Occipital lobe (tissue), 2 donors: ENCODE results near the gene BHLHE23. TPM values are rescaled to one million over a fixed set of nuclear protein-coding genes. Genes with fewer than 3 reads are reported as not detected.

Source experiments
- DNase-seq: peaks from one replicate; lab custom pipeline; 2025; lab: John Stamatoyannopoulos, UW
- total RNA-seq: library from RNA; depleted of rRNA; stranded (reverse); fragments of >200 nt; gene quantifications from one replicate; pipeline ENCODE4 v1.2.3, GENCODE V29; 2014

The BHLHE23 gene
- total RNA-seq, 1 donor from 2014 or later: not detected

- no peak for DNase-seq
Observed at GRCh38 chr20:62975251-62975760, 31.5 kb downstream of the BHLHE23 start.

- DNase-seq: no peak
Observed at GRCh38 chr20:62972845-62973745, 33.7 kb downstream of the BHLHE23 start.

DNA sequence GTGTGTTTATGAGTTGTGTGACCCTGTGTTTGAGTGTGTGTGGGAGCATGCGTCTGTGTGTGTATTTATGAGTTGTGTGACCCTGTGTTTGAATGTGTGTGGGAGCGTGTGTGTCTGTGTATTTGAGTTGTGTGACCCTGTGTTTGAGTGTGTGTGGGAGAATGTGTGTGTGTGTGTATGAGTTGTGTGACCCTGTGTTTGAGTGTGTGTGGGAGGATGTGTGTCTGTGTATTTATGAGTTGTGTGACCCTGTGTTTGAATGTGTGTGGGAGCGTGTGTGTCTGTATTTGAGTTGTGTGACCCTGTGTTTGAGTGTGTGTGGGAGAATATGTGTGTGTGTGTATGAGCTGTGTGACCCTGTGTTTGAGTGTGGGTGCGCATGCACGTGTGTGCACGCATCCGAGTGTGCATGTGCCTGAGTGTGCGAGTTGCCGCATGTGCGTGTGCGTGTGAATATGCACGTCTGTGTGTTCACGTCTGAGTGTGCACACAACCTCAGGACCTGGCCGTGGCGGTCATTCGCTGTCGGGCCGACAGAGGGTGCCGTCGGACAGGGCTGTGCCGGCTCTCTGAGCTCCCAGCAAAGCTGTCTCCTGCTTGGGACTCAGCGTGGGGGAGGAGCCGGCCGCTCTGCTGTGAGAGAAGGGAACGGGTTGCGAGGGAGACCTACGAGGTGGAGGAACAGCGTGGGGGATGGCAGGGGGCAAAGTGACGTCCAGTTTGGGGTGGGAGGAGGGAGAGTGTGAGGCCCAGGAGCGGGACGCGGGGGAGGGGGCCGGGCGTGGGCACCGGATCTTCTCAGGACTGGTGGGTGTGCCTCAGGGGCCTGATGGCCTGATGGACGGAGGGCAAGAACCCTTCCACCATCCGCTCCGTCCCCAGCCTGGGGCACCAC, 34.6 kb downstream of the BHLHE23 start:
- DNase-seq: peak; percentile 68

DNA sequence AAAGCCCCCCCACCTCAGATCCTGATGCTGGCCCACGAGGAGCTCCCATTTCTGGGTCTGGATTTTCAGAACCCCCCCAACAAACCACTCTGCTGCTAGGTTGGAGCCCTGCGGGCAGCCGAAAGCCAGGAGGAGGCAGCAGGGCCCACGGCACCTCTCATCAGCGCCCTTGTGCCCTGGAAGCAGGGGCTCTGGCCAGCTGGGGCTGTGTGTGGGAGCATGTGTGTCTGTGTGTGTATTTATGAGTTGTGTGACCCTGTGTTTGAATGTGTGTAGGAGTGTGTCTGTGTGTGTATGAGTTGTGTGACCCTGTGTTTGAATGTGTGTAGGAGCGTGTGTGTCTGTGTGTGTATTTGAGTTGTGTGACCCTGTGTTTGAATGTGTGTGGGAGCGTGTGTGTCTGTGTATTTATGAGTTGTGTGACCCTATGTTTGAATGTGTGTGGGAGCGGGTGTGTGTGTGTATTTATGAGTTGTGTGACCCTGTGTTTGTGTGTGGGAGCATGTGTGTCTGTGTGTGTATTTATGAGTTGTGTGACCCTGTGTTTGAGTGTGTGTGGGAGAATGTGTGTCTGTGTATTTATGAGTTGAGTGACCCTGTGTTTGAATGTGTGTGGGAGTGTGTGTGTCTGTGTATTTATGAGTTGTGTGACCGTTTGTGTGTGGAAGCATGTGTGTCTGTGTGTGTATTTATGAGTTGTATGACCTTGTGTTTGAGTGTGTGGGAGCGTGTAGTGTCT, 35.4 kb downstream of the BHLHE23 start:
- no peak for DNase-seq

DNA sequence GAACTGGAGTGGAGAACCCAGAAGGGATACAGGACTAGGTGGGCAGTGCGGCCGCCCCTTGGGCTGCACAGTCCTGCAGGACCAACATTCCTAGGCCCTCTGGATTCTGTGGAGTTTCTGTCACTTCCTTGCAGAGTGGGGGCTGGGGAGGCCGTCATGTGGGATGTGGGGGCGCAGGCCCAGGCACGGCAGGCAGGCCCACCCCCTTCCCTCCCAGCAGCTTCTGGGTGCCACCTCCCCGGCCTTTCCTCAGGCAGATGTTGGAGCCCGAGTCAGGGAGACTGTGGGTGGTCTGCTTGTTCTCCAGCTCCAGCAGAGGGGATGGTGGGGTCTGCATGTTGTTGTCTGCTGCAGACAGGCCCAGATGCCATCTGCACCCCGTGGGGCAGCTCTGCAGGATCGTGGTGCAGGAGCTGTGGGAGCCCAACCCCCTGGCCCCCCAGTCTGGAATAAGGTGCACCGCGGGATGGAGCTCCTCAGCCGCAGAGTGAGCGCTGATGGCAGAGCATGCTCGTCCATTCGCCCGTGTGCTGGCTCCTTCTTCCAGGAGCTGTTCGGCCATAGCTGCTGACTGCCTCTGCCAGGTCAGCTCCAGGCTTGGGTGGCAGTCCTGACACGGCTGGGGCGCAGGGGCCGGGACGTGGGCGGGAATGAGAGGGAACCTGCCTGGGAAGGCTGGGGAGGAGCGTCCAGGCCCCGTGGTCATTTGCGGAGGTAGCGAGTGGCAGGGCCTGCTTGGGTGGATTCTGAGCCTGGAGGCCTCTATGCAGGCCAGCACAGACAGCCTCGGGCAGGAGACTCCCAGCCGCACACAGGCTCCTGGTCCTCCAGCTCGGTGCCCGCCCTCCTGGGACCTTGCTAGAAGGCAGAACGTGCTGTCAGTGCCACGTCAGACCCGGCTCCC, 36.2 kb downstream of the BHLHE23 start:
- no peak for DNase-seq

DNA sequence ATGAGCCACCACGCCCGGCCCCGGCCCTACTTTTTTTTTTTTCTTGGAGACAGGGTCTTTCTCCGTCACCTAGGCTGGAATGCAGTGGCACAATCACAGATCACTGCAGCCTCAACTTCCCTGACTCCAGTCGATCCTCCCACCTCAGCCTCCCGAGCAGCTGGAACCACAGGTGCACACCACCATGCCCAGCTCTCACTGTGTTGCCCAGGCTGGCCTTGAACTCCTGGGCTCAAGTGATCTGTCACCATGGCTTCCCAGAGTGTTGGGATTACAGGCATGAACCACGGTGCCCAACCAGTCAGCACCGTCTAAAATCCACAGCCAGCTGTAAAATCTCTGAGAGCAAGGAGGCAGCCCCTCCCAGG, 36.8 kb downstream of the BHLHE23 start:
- no peak for DNase-seq

GRCh38 chr20:62969179-62969760, 37.5 kb downstream of the BHLHE23 start:
- no peak for DNase-seq

GRCh38 chr20:62968378-62969178, 38.2 kb downstream of the BHLHE23 start:
- DNase-seq: no peak

- DNase-seq: no peak
Observed at GRCh38 chr20:62967628-62968351, 39.0 kb downstream of the BHLHE23 start.

- DNase-seq: no peak
Observed at GRCh38 chr20:62967149-62967501, 39.6 kb downstream of the BHLHE23 start.

DNA sequence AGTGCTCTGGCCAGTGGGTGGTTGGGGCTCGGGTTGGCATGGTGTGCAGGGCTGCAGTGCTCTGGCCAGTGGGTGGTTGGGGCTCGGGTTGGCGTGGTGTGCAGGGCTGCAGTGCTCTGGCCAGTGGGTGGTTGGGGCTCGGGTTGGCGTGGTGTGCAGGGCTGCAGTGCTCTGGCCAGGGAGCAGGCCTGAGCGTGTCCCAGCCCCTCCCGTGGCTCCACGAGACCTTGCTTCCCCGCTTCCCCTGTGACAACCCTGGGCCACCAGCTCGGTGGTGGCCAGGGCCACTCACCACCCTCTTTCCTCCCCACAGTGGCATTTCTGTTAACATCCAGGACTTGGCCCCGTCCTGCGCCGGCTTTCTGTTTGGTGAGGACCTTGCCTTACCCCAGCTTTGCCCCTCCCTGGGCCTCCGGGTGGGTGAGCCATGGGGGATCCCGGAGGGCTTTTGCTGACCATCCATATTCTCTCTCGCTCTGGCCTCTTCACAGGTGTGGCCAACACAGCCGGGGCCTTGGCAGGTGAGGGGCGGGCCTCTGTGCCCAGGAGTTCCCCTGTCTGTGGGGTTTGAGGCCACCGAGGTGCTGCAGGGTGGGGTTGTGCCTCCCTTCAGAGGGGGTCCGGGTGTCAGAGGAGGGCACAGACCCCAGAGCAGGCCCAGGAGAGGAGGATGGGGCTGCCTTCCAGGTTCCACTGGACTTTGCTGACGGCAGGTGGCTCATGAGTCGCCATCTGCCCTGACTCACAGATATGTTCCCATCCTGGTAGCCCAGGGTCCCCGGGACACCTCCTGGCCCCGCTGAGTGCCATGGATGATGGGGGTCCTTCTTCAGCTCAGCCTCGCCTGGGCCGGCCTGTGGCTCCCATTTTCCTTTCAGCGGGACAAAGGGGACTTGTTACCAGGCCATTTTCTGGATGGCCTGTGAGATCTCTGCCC, 40.3 kb downstream of the BHLHE23 start:
- no peak for DNase-seq

- DNase-seq: no peak
Observed at GRCh38 chr20:62965363-62965771, 41.4 kb downstream of the BHLHE23 start.

GRCh38 chr20:62964700-62965099, 42.1 kb downstream of the BHLHE23 start:
- no peak for DNase-seq

DNA sequence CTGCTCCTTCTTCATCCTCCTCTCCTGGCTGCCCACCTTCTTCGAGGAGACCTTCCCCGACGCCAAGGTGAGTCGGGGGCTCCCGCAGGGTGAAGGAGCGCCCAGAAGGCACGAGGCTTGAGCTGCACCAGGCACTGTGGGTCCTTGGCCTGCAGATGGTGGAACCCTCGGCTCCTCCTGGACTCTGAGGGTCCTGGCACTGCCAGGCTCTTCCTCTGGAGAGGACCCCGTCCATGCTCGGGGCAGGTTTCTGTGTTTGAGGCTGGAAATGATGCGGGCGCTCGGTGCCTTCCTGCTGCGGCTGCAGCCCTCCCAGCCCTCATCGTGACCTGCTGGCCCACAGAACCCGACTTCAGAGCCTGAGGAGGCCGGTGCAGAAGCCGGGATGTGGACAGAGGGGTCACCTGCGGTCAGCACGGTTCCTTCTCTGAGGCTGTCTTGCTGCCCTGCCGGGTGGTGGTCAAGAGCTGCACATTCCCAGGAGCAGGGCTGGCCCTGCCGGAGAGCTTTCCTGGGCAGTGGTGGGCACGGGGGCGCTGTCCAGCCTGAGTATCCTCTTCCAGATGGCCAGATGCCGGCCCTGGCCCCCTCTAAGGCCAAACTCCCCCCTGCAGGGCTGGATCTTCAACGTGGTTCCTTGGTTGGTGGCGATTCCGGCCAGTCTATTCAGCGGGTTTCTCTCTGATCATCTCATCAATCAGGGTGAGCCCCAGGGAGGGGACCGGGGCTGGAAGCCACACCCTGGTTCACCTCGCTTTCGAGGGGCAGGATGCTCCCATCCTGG, 43.0 kb downstream of the BHLHE23 start:
- DNase-seq: no peak

DNA sequence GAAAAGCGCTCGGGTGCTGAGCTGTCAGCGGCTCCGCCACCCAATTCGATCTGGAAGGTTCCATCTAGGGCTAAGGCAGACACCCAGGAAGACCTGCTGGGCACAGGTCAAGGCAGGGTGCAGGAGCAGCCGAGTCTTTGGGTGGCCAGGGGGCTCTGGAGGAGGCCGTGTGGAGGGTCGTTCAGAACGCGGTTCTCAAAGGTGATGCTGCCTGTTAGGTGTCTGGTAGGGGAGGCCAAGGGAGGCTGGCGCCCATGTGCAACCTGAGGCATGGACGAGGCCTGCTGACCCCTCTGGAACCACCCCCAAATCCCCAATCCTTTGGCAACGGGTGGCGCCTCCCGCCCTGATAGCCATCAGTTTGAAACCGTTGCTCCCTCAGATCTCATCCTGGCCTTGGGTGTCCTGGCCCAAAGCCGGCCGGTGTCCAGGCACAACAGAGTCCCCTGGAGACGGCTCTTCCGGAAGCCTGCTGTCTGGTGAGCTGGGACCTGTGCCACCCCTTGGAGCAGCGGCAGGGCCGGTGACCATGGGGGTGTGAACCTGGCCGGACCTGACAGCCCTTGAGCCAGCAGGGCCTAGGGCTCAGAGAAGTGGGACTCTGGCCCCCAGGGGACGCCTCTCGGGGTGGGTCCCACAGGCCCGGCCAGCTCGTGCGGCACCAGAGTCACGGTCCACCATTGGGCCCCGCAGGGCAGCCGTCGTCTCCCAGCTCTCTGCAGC, 43.7 kb downstream of the BHLHE23 start:
- DNase-seq: no peak
